Left lung (tissue), 10 donors: ENCODE results near the gene DLL3. TPM values are rescaled to one million over a fixed set of nuclear protein-coding genes. Genes with fewer than 3 reads are reported as not detected.

Source experiments
- ATAC-seq: fragments of 200-7000 bp; cut with Tn5 transposase; one replicate; pipeline ENCODE4 v1.9.1; 2020; ENCODE audit warnings: moderate library complexity
- DNase-seq, 4 donors: peaks; one replicate each; pipeline ENCODE4 v3.0.0-alpha.2; 2013 to 2020
- H3K27ac ChIP-seq, 2 donors: fragments of 200-600 bp; sonication (generic) in 1 of 2; one replicate each; pipeline versions ENCODE4 v1.5.0 to v1.8.0; 2020 to 2021
- H3K27me3 ChIP-seq, 2 donors: fragments of 200-600 bp; sonication (generic) in 1 of 2; one replicate each; pipeline versions ENCODE4 v1.5.0 to v1.8.0; 2020 to 2021
- H3K36me3 ChIP-seq, 2 donors: fragments of 200-600 bp; sonication (generic) in 1 of 2; one replicate each; pipeline versions ENCODE4 v1.5.0 to v1.8.0; 2020 to 2021
- H3K4me1 ChIP-seq, 2 donors: fragments of 200-600 bp; one replicate each; pipeline ENCODE4 v1.8.0; 2021
- H3K4me3 ChIP-seq, 2 donors: fragments of 200-600 bp; sonication (generic) in 1 of 2; one replicate each; pipeline versions ENCODE4 v1.5.0 to v1.8.0; 2020 to 2021; ENCODE audit warnings: mild to moderate bottlenecking in 1 of 2
- H3K9me3 ChIP-seq, 2 donors: fragments of 200-600 bp; sonication (generic) in 1 of 2; one replicate each; pipeline versions ENCODE4 v1.5.0 to v1.8.0; 2020 to 2021
- intact Hi-C, 2 donors: fragments of 100-400 bp; cut with DNase I; formaldehyde crosslinking; loops; one replicate each; pipeline versions ENCODE4 v1.11.2 to v1.14.2; 2022
- polyA plus RNA-seq, 6 donors: library from polyadenylated mRNA; unstranded; fragments of 120-200 nt; gene quantifications; one replicate each; pipeline ENCODE4 v1.2.1, GENCODE V29; 2013; ENCODE audit not compliant: insufficient read length in 6 of 6
- total RNA-seq, 2 donors: library from RNA; stranded (reverse); fragmentation: NEBNext Ultra II Directional; extraction: Animal tissue kit (Norgen Biotek cat#: 25700); gene quantifications; one replicate each; pipeline ENCODE4 v1.2.1, GENCODE V29; 2021
- TF ChIP-seq, protein P1 (sequence below), 2 donors: fragments of 200-600 bp; sonication (generic) in 1 of 2; IDR thresholded peaks; one replicate each; pipeline versions ENCODE4 v1.5.0 to v1.8.0; 2021; ENCODE audit warnings: antibody characterized with exemption in 2 of 2
- donor health status: DM: no; HTN: yes; CAD: no.
- donor health status: DM: no; HTN: no; CAD: no.

Gene DLL3
- total and polyA plus RNA-seq, 8 donors: 0.12 to 0.80 (median 0.31) TPM; not detected in 1

DNA sequence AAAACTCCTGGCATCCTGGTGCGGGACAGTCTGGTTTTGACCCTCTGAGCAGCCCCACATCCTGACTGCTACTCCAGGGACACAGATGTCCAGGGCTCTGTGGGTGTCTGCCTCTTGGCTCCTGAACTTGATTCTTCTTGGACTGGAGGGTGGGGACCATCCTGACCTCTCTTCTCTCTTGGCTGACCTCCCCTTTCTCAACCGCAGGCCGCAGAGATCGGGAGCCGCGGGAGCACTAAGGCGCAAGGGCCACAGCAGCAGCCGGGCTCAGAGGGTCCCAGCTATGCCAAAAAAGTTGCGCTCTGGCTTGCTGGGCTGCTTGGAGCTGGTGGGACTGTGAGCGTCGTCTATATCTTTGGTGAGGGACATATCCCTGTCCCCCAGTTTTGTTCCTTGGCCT, 17.1 kb upstream of the DLL3 start:
- peaks cover 10 to 26% of the 10 kb centered on the region in 2 donors for H3K4me1 ChIP-seq
- no peaks in the 10 kb centered on the region for H3K27me3 ChIP-seq
- no peaks in the 10 kb centered on the region for H3K9me3 ChIP-seq
- no peak overlapping the region for H3K27ac ChIP-seq
- peak overlapping the region; percentile 92 to 94 for H3K4me3 ChIP-seq
- intact Hi-C loops: no loop called here
- TF ChIP-seq, protein P1, sequence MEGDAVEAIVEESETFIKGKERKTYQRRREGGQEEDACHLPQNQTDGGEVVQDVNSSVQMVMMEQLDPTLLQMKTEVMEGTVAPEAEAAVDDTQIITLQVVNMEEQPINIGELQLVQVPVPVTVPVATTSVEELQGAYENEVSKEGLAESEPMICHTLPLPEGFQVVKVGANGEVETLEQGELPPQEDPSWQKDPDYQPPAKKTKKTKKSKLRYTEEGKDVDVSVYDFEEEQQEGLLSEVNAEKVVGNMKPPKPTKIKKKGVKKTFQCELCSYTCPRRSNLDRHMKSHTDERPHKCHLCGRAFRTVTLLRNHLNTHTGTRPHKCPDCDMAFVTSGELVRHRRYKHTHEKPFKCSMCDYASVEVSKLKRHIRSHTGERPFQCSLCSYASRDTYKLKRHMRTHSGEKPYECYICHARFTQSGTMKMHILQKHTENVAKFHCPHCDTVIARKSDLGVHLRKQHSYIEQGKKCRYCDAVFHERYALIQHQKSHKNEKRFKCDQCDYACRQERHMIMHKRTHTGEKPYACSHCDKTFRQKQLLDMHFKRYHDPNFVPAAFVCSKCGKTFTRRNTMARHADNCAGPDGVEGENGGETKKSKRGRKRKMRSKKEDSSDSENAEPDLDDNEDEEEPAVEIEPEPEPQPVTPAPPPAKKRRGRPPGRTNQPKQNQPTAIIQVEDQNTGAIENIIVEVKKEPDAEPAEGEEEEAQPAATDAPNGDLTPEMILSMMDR (IDR thresholded peaks at IDR 0.05): no peak
- DNase-seq (peak in 1 of 4 donors; percentile 54), ATAC-seq (no peak)
- peaks cover 0 to 42% of the 10 kb centered on the region in 2 donors for H3K36me3 ChIP-seq

DNA sequence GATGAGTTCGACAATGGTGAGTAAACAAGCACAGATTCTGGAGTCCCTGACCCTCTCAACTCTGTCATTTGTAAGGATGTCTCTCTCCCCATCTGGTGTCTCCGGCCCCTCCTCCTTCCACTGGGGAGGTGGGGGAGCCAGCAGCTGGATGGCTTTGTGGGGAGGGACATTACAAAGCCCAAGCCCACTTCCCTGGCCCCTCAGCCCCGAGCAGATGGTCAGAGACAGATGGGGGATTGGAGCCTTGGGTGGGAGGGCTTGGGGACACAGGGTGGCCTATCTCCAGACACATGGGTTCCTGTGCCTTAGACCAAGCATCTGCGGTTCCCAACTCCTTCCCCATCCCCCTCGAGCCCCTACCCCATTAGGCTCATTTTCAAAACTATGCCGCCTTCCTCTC, 15.6 kb upstream of the DLL3 start:
- ATAC-seq: no peak
- Histone ChIP-seq H3K9me3 (no peaks in the 10 kb centered on the region), H3K27me3 (no peaks in the 10 kb centered on the region), H3K4me3 (no peak overlapping the region), H3K4me1 (peaks cover 10 to 26% of the 10 kb centered on the region in 2 donors), H3K36me3 (peaks cover 0 to 47% of the 10 kb centered on the region in 2 donors), H3K27ac (no peak overlapping the region)
- intact Hi-C loops: no loop called here
- TF ChIP-seq, protein P1 (IDR thresholded peaks at IDR 0.05): no peak
- DNase-seq: peak in 1 of 4 donors; percentile 26

DNA sequence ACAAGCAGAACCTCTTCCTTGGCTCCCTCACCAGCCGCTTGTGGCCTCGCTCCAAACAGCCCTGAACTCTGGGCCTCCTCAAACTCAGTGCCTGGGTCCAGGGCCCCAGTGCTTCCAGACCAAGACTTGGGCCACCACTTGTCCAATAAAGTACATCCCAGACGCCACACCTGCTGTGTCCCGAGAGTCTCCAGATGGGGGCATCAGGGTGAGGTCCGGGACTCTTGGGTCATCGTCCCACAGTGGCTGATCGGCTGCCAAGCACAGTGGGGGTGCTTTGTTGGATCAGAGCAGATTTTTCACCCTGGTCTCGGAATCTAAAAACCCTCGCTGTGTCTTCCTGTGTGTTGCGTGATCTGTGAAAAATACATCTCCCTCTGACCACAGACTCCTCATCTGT, 9.0 kb upstream of the DLL3 start:
- DNase-seq: no peak
- ATAC-seq: no peak
- intact Hi-C loops: no loop called here
- no peak overlapping the region for H3K4me3 ChIP-seq
- no peaks in the 10 kb centered on the region for H3K27me3 ChIP-seq
- TF ChIP-seq, protein P1 (IDR thresholded peaks at IDR 0.05): no peak
- no peaks in the 10 kb centered on the region for H3K4me1 ChIP-seq
- peaks cover 0 to 67% of the 10 kb centered on the region in 2 donors for H3K36me3 ChIP-seq
- H3K9me3 ChIP-seq: no peaks in the 10 kb centered on the region
- H3K27ac ChIP-seq: no peak overlapping the region

DNA sequence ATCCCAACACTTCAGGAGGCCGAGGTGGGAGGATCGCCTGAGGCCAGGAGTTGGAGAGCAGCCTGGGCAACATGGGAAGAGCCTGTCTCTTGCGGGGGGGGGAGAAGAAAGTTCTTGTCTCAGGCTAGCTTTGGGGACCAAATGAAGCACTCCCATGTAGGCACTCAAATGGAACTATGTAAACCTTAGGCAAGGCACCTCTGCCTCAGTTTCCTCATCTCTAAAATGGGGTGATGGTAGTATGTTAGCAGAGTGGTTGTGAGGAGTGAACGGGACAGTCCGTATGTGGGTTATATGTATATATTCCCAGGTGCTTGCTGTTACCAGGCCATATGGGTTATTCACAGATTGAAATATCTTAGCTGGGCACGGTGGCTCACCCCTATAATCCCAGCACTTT, 6.5 kb upstream of the DLL3 start:
- ATAC-seq: no peak
- TF ChIP-seq, protein P1 (IDR thresholded peaks at IDR 0.05): no peak
- H3K9me3 ChIP-seq: no peaks in the 10 kb centered on the region
- H3K4me1 ChIP-seq: no peaks in the 10 kb centered on the region
- H3K36me3 ChIP-seq: peaks cover 0 to 46% of the 10 kb centered on the region in 2 donors
- no peak for DNase-seq
- H3K27me3 ChIP-seq: peaks cover 7 to 23% of the 10 kb centered on the region in 2 donors
- intact Hi-C loops: no loop called here
- no peak overlapping the region for H3K4me3 ChIP-seq
- no peak overlapping the region for H3K27ac ChIP-seq

DNA sequence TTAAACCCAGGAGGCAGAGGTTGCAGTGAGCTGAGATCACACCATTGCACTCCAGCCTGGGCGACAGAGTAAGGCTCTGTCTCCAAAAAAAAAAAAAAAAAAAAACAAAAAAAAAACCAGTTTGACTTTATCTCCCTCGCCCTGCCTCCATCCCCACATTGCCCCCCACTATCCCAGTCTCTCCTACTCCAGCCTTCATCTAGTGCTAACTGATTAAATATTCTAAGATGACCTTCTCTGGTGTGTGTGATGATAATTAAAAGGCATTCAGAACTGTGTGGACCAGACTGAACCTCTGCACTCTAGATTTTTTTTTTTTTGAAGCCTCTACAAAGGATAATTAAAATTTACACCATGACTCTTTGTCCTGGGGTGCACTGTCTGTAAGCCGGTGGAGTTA, 6.0 kb upstream of the DLL3 start:
- DNase-seq: no peak
- TF ChIP-seq, protein P1 (IDR thresholded peaks at IDR 0.05): no peak
- no peaks in the 10 kb centered on the region for H3K9me3 ChIP-seq
- peaks cover 0 to 40% of the 10 kb centered on the region in 2 donors for H3K36me3 ChIP-seq
- no peak overlapping the region for H3K4me3 ChIP-seq
- peaks cover 12 to 29% of the 10 kb centered on the region in 2 donors for H3K27me3 ChIP-seq
- peaks cover 2 to 4% of the 10 kb centered on the region in 2 donors for H3K4me1 ChIP-seq
- intact Hi-C loops: no loop called here
- no peak overlapping the region for H3K27ac ChIP-seq
- ATAC-seq: no peak
